HCT116 (cell line): ENCODE results near the gene ADAM19. TPM values are rescaled to one million over a fixed set of nuclear protein-coding genes. Genes with fewer than 3 reads are reported as not detected.

ENCODE experiments used
- ATAC-seq: fragments of 200-7000 bp; cut with Tn5 transposase; 2 replicates; pipeline ENCODE4 v1.9.1; 2020; ENCODE audit warnings: mild to moderate bottlenecking, moderate library complexity
- BruUV-seq: library from RNA; stranded (reverse); fragments of 400-500 nt; replicated peaks from 2 replicates; lab custom pipeline; 2021; lab: Mats Ljungman, UMichigan
- CTCF ChIA-PET: fragments of 300-600 bp; sonication (Branson Sonifier 250); formaldehyde crosslinking; loops from one replicate; lab custom pipeline; 2021; ENCODE audit warnings: antibody characterized with exemption; lab: Charles Lee
- POLR2A ChIA-PET: fragments of 300-600, 350-600 bp; sonication (Branson Sonifier 250); formaldehyde crosslinking; loops from one replicate; lab custom pipeline; 2021; ENCODE audit warnings: antibody characterized with exemption; lab: Charles Lee
- RAD21 ChIA-PET, 2 experiments: fragments of 300-600 bp; sonication (Branson Sonifier 250); formaldehyde crosslinking; loops; one replicate each; lab custom pipeline; 2023; ENCODE audit warnings: low total read pairs in 2 of 2; ENCODE audit not compliant: uncharacterized antibody in 2 of 2, unreplicated experiment in 2 of 2, low non-redundant PET in 1 of 2; lab: Charles Lee
- DNase-seq: peaks from one replicate; pipeline ENCODE4 v3.0.0-alpha.2; 2010; ENCODE audit warnings: low read depth, low spot score
- H2AFZ ChIP-seq: fragments of 200-600 bp; shearing (Covaris generic), sonication (generic); 2 replicates; pipeline ENCODE4 v1.6.1; 2017; ENCODE audit warnings: low read depth, mixed run types, mixed read lengths, antibody characterized with exemption, low read length; ENCODE audit not compliant: poor library complexity, severe bottlenecking
- H3K27ac ChIP-seq: 2 replicates; pipeline ENCODE4 v1.5.1; 2012; ENCODE audit warnings: low read depth, low read length
- H3K27me3 ChIP-seq: fragments of 200-600 bp; sonication (generic); 2 replicates; pipeline ENCODE4 v1.6.1; 2016; ENCODE audit warnings: mixed run types, low read length, mixed read lengths; ENCODE audit not compliant: insufficient read depth
- H3K36me3 ChIP-seq, 2 experiments: fragments of 200-500 bp in 1 of 2; fragments of 200-600 bp in 1 of 2; sonication (Bioruptor generic) in 1 of 2; sonication (generic) in 1 of 2; 2 replicates each; pipeline versions ENCODE4 v1.5.1 to v1.6.1; 2014 to 2016; ENCODE audit warnings: low read length in 2 of 2, inconsistent platforms in 1 of 2, mixed read lengths in 1 of 2, mixed run types in 1 of 2; ENCODE audit not compliant: insufficient read depth in 2 of 2, control insufficient read depth in 1 of 2
- H3K4me1 ChIP-seq, 2 experiments: fragments of 200-600 bp in 1 of 2; sonication (generic) in 1 of 2; 2 replicates each; pipeline versions ENCODE4 v1.5.1 to v1.6.1; 2012 to 2017; ENCODE audit warnings: low read length in 2 of 2, inconsistent platforms in 1 of 2, mild to moderate bottlenecking in 1 of 2, mixed read lengths in 1 of 2, mixed run types in 1 of 2, moderate library complexity in 1 of 2; ENCODE audit not compliant: insufficient read depth in 2 of 2, control insufficient read depth in 1 of 2
- H3K4me2 ChIP-seq: fragments of 200-600 bp; sonication (generic); 2 replicates; pipeline ENCODE4 v1.6.1; 2017; ENCODE audit warnings: mixed run types, low read length, mixed read lengths
- H3K4me3 ChIP-seq, 2 experiments: fragments of 200-600 bp in 1 of 2; sonication (generic) in 1 of 2; replicated peaks in 1 of 2; 2 replicates each; pipeline ENCODE4 v1.5.1; 2011 to 2016; ENCODE audit warnings: low read length in 2 of 2, control low read depth in 1 of 2, low read depth in 1 of 2, mild to moderate bottlenecking in 1 of 2, mixed read lengths in 1 of 2, mixed run types in 1 of 2
- H3K79me2 ChIP-seq: fragments of 200-600 bp; sonication (generic); 2 replicates; pipeline ENCODE4 v1.6.1; 2017; ENCODE audit warnings: mild to moderate bottlenecking, mixed run types, low read length, moderate library complexity, mixed read lengths; ENCODE audit not compliant: insufficient read depth
- H3K9ac ChIP-seq: fragments of 200-600 bp; sonication (generic); 2 replicates; pipeline ENCODE4 v1.6.1; 2016; ENCODE audit warnings: low read length, mixed read lengths
- H3K9me2 ChIP-seq: fragments of 200-600 bp; sonication (generic), shearing (Covaris generic); 2 replicates; pipeline ENCODE4 v1.6.1; 2017; ENCODE audit warnings: mixed run types, mild to moderate bottlenecking, moderate library complexity; ENCODE audit not compliant: insufficient read depth
- H3K9me3 ChIP-seq, 2 experiments: fragments of 200-500 bp in 1 of 2; fragments of 200-600 bp in 1 of 2; sonication (Bioruptor generic) in 1 of 2; sonication (generic) in 1 of 2; 2 replicates each; pipeline ENCODE4 v1.6.1; 2014 to 2017; ENCODE audit warnings: low read length in 2 of 2, mixed read lengths in 2 of 2, inconsistent platforms in 1 of 2, low read depth in 1 of 2, mild to moderate bottlenecking in 1 of 2, mixed run types in 1 of 2, moderate library complexity in 1 of 2; ENCODE audit not compliant: control insufficient read depth in 1 of 2, insufficient read depth in 1 of 2
- H4K20me1 ChIP-seq: fragments of 200-600 bp; sonication (generic), shearing (Covaris generic); 2 replicates; pipeline ENCODE4 v1.6.1; 2017; ENCODE audit warnings: mixed run types, mild to moderate bottlenecking, moderate library complexity; ENCODE audit not compliant: insufficient read depth
- CEBPB ChIP-seq: IDR thresholded peaks from 2 replicates; pipeline ENCODE4 v1.6.1; 2012; ENCODE audit warnings: low read depth
- CTCF ChIP-seq, 3 experiments: fragments of 200-600 bp in 1 of 3; sonication (generic) in 1 of 3; IDR thresholded peaks in 2 of 3; conservative IDR thresholded peaks in 1 of 3; 2 replicates each; pipeline ENCODE4 v1.5.1; 2012 to 2017; ENCODE audit warnings: low read depth in 2 of 3, low read length in 2 of 3, antibody characterized with exemption in 1 of 3, borderline replicate concordance in 1 of 3, control low read depth in 1 of 3, mild to moderate bottlenecking in 1 of 3, mixed read lengths in 1 of 3, mixed run types in 1 of 3, moderate library complexity in 1 of 3; ENCODE audit not compliant: insufficient read depth in 1 of 3
- SIN3A ChIP-seq: IDR thresholded peaks from 2 replicates; pipeline ENCODE4 v1.6.1; 2012; ENCODE audit warnings: low read depth
- SRF ChIP-seq: IDR thresholded peaks from 2 replicates; pipeline ENCODE4 v1.6.1; 2012; ENCODE audit warnings: low read depth
- TCF7L2 ChIP-seq: IDR thresholded peaks from 2 replicates; pipeline ENCODE4 v1.7.0; 2011; ENCODE audit warnings: borderline replicate concordance, inconsistent platforms; ENCODE audit not compliant: insufficient read depth, insufficient read length; ENCODE audit errors: extremely low read depth
- ZBTB33 ChIP-seq: IDR thresholded peaks from 2 replicates; pipeline ENCODE4 v1.6.1; 2011; ENCODE audit warnings: mild to moderate bottlenecking, low read length, moderate library complexity; ENCODE audit not compliant: insufficient replicate concordance; ENCODE audit errors: extremely low read depth
- ZNF274 ChIP-seq: fragments of 200-500 bp; sonication (Bioruptor generic); IDR thresholded peaks from 2 replicates; pipeline ENCODE4 v1.6.1; 2014; ENCODE audit warnings: mild to moderate bottlenecking, low read depth, low read length, inconsistent platforms
- intact Hi-C: fragments of 100-400 bp; cut with micrococcal nuclease; formaldehyde crosslinking; loops from 2 replicates; pipeline ENCODE4 v1.10.0; 2022
- total RNA-seq: library from RNA; stranded (reverse); gene quantifications from one replicate; pipeline ENCODE4 v1.2.1, GENCODE V29; 2021; ENCODE audit not compliant: unreplicated experiment

The ADAM19 gene
- total RNA-seq, 1 experiment from 2014 or later = 77.3 TPM

GRCh38 chr5:157530226-157530972 is 45.2 kb downstream of the ADAM19 start:
- H4K20me1 ChIP-seq = no peaks in the 10 kb centered on the region
- no peaks in the 10 kb centered on the region for H3K9me3 ChIP-seq
- H3K36me3 ChIP-seq = peaks cover 8 to 19% of the 10 kb centered on the region in 2 experiments; a peak in 3 of 4 replicates
- H3K4me1 ChIP-seq = peaks cover 2 to 12% of the 10 kb centered on the region in 2 experiments; a peak in 1 of 4 replicates
- H3K27ac ChIP-seq = no peak overlapping the region
- DNase-seq = no peak
- no peak overlapping the region for H3K9ac ChIP-seq
- TF ChIP-seq ZNF274 (no peak), CTCF (IDR thresholded peaks at IDR 0.05 in 2 of 3, conservative IDR thresholded peaks at IDR 0.05 in 1 of 3; ENCODE audit: borderline replicate concordance in 1 of 3, insufficient read depth in 1 of 3, low read depth in 2 of 3, low read length in 2 of 3) (no peak), ZBTB33 (no peak), TCF7L2 (no peak), CEBPB (no peak), SRF (no peak), SIN3A (no peak)
- TF ChIP-seq, all 23 proteins: peak for 0
- intact Hi-C loops = no loop called here
- POLR2A ChIA-PET = no interaction called here
- Histone ChIP-seq H3K4me2 (no peak overlapping the region), H3K79me2 (no peaks in the 10 kb centered on the region; the same call in 1 of the 2 replicates), H3K4me3 (no peak overlapping the region), H2AFZ (no peak overlapping the region), H3K9me2 (no peaks in the 10 kb centered on the region), H3K27me3 (no peaks in the 10 kb centered on the region)
- RAD21 ChIA-PET = no interaction called here
- no peak for ATAC-seq
- CTCF ChIA-PET = no interaction called here
- BruUV-seq = no TSS peak
